IMR-90 (cell line): Measurements from ENCODE around the gene CBLN2. TPM values are rescaled to one million over a fixed set of nuclear protein-coding genes. Genes with fewer than 3 reads are reported as not detected.

Experiments used
- ATAC-seq: fragments of 200-7000 bp; cut with Tn5 transposase; 2 replicates; pipeline ENCODE4 v1.9.1; 2020; ENCODE audit warnings: low read depth, mild to moderate bottlenecking, moderate library complexity
- BruUV-seq: library from RNA; stranded (reverse); fragments of 400-500 nt; replicated peaks from 2 replicates; lab custom pipeline; 2021; lab: Mats Ljungman, UMichigan
- CTCF ChIA-PET: fragments of 300-600 bp; formaldehyde crosslinking; extraction: SDS; loops from one replicate; lab custom pipeline; 2021; ENCODE audit warnings: antibody characterized with exemption; lab: Yijun Ruan, JAX
- POLR2A ChIA-PET: fragments of 300-600 bp; sonication (Branson Sonifier 250); formaldehyde crosslinking; loops from one replicate; lab custom pipeline; 2022; ENCODE audit warnings: antibody characterized with exemption; ENCODE audit not compliant: unreplicated experiment; lab: Charles Lee
- DNase-seq: peaks from one replicate; pipeline ENCODE4 v3.0.0; 2013
- H2AFZ ChIP-seq: replicated peaks from 2 replicates; pipeline ENCODE3; 2013; ENCODE audit warnings: low read length, mild to moderate bottlenecking; ENCODE audit not compliant: poor library complexity
- H2AK5ac ChIP-seq: 2 replicates; pipeline ENCODE4 v1.6.1; 2013; ENCODE audit warnings: low read depth, low read length, inconsistent platforms
- H2AK9ac ChIP-seq: replicated peaks from 2 replicates; pipeline ENCODE3; 2013; ENCODE audit warnings: mild to moderate bottlenecking, low read depth, low read length, moderate library complexity; ENCODE audit not compliant: poor library complexity
- H2BK120ac ChIP-seq: 2 replicates; pipeline ENCODE4 v1.6.1; 2013; ENCODE audit warnings: low read depth, low read length, inconsistent platforms
- H2BK15ac ChIP-seq: 3 replicates; pipeline ENCODE4 v1.6.1; 2013; ENCODE audit warnings: low read depth, low read length, inconsistent platforms
- H2BK20ac ChIP-seq: 2 replicates; pipeline ENCODE4 v1.6.1; 2013; ENCODE audit warnings: low read depth, mild to moderate bottlenecking, inconsistent platforms, low read length, moderate library complexity
- H2BK5ac ChIP-seq: 2 replicates; pipeline ENCODE4 v1.6.1; 2013; ENCODE audit warnings: mild to moderate bottlenecking, low read depth, low read length, inconsistent platforms; ENCODE audit not compliant: poor library complexity, severe bottlenecking
- H3K14ac ChIP-seq: replicated peaks from 2 replicates; pipeline ENCODE4 v1.6.1; 2013; ENCODE audit warnings: low read depth, low read length, inconsistent platforms
- H3K18ac ChIP-seq: 2 replicates; pipeline ENCODE4 v1.6.1; 2013; ENCODE audit warnings: low read depth, low read length, control low read depth
- H3K23ac ChIP-seq: 2 replicates; pipeline ENCODE4 v1.6.1; 2013; ENCODE audit warnings: low read depth, low read length, inconsistent platforms
- H3K27ac ChIP-seq: 2 replicates; pipeline ENCODE4 v1.5.1; 2013; ENCODE audit warnings: mild to moderate bottlenecking, control low read depth, low read length; ENCODE audit not compliant: insufficient read depth
- H3K27me3 ChIP-seq: 2 replicates; pipeline ENCODE4 v1.6.1; 2013; ENCODE audit warnings: low read length; ENCODE audit not compliant: control insufficient read depth, insufficient read depth
- H3K36me3 ChIP-seq: 2 replicates; pipeline ENCODE4 v1.6.1; 2013; ENCODE audit warnings: low read length, mixed read lengths; ENCODE audit not compliant: control insufficient read depth, insufficient read depth
- H3K4ac ChIP-seq: 2 replicates; pipeline ENCODE4 v1.6.1; 2013; ENCODE audit warnings: low read depth, low read length, inconsistent platforms
- H3K4me1 ChIP-seq: 2 replicates; pipeline ENCODE4 v1.6.1; 2013; ENCODE audit warnings: low read length, mixed read lengths; ENCODE audit not compliant: control insufficient read depth, insufficient read depth
- H3K4me2 ChIP-seq: 2 replicates; pipeline ENCODE4 v1.6.1; 2013; ENCODE audit warnings: low read depth, mild to moderate bottlenecking, control low read depth, low read length, moderate library complexity
- H3K4me3 ChIP-seq: 2 replicates; pipeline ENCODE4 v1.5.1; 2013; ENCODE audit warnings: low read depth, mild to moderate bottlenecking, control low read depth, low read length, moderate library complexity; ENCODE audit not compliant: insufficient read depth
- H3K56ac ChIP-seq: 2 replicates; pipeline ENCODE4 v1.6.1; 2013; ENCODE audit warnings: low read length, inconsistent platforms; ENCODE audit not compliant: insufficient read depth; ENCODE audit errors: extremely low read depth
- H3K79me1 ChIP-seq, 2 experiments: 2 replicates each; pipeline ENCODE4 v1.6.1; 2013; ENCODE audit warnings: low read length in 2 of 2, inconsistent platforms in 1 of 2, low read depth in 1 of 2
- H3K9ac ChIP-seq: 2 replicates; pipeline ENCODE4 v1.6.1; 2013; ENCODE audit warnings: low read depth, low read length, control low read depth
- H3K9me1 ChIP-seq: 2 replicates; pipeline ENCODE4 v1.6.1; 2013; ENCODE audit warnings: low read length, inconsistent platforms; ENCODE audit not compliant: insufficient read depth
- H3K9me3 ChIP-seq: 2 replicates; pipeline ENCODE4 v1.6.1; 2013; ENCODE audit warnings: low read length; ENCODE audit not compliant: control insufficient read depth, insufficient read depth
- H4K20me1 ChIP-seq: 2 replicates; pipeline ENCODE4 v1.6.1; 2013; ENCODE audit warnings: low read length, inconsistent platforms; ENCODE audit not compliant: insufficient read depth
- H4K5ac ChIP-seq: 2 replicates; pipeline ENCODE4 v1.6.1; 2013; ENCODE audit warnings: mild to moderate bottlenecking, low read depth, low read length, control low read depth
- H4K8ac ChIP-seq, 2 experiments: 2 replicates each; pipeline ENCODE4 v1.6.1; 2013; ENCODE audit warnings: low read depth in 2 of 2, low read length in 2 of 2, control low read depth in 1 of 2, inconsistent platforms in 1 of 2
- H4K91ac ChIP-seq: 2 replicates; pipeline ENCODE4 v1.6.1; 2013; ENCODE audit warnings: low read depth, low read length, inconsistent platforms; ENCODE audit not compliant: insufficient read depth
- WGBS, 2 experiments: methylation state at CpG; one replicate each; pipeline versions ENCODE4 v1.1.5 to v1.1.7; 2013; ENCODE audit warnings: missing lambda C conversion rate in 2 of 2; ENCODE audit not compliant: insufficient read length in 1 of 2; ENCODE audit errors: extremely low coverage in 2 of 2; 5-methylcytosine and 5-hydroxymethylcytosine counted together
- dilution Hi-C: fragments of 300-500 bp; cut with HindIII; formaldehyde crosslinking; loops from one replicate; pipeline ENCODE4 v1.14.3; 2018; ENCODE audit warnings: low sequenced_read_pairs; ENCODE audit not compliant: unreplicated experiment
- in situ Hi-C: fragments of 300-500 bp; cut with MboI; formaldehyde crosslinking; loops from 3 replicates; pipeline ENCODE4 v1.14.3; 2019; ENCODE audit warnings: low sequenced_read_pairs, inconsistent platforms, mixed read lengths
- intact Hi-C: fragments of 100-400 bp; cut with micrococcal nuclease; formaldehyde crosslinking; loops from 2 replicates; pipeline ENCODE4 v1.10.0; 2022
- polyA plus RNA-seq, 3 experiments: library from polyadenylated mRNA; depleted of rRNA; stranded (reverse); fragments of >200 nt; gene quantifications; 2 replicates each; pipeline ENCODE4 v1.2.3, GENCODE V29; 2012; ENCODE audit warnings: low replicate concordance in 1 of 3
- total RNA-seq: library from RNA; depleted of rRNA; stranded (reverse); fragments of >200 nt; gene quantifications from 2 replicates; pipeline ENCODE4 v1.2.3, GENCODE V29; 2012
- TF ChIP-seq, protein P1 (sequence below): conservative IDR thresholded peaks from 2 replicates; pipeline ENCODE4 v1.5.1; 2012; ENCODE audit warnings: mild to moderate bottlenecking, low read depth, low read length, improper control_type of control experiment

Gene CBLN2
- total and polyA plus RNA-seq, 2 of the 4 experiments (the other 2 are of a cell fraction), result not detected

DNA sequence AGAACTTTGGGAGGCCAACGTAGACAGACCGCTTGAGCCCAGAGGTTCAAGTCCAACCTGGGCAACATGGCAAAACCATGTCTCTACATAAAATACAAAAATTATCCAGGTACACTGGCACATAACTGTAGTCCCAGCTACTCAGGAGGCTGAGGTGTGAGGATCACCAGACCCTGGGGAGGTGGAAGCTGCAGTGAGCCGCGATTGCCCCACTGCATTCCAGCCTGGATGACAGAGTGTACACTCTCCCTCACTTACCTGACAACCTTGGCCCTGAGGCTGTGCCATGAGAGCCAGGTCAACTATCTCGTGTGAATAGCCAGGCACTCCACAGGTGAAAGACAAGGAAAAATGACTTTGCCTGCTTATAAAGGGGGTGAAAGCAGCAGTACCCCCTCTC lies 39.3 kb downstream of the CBLN2 start:
- in situ Hi-C loops (no loop called here), dilution Hi-C loops (no loop called here), intact Hi-C loops (no loop called here)
- Histone ChIP-seq H4K5ac (no peak overlapping the region), H3K4me2 (no peak overlapping the region), H3K4me3 (no peak overlapping the region), H2BK5ac (no peak overlapping the region), H2BK120ac (no peak overlapping the region), H2AK5ac (no peak overlapping the region), H3K18ac (no peak overlapping the region), H4K8ac (no peak overlapping the region), H2AFZ (no peak overlapping the region), H3K9ac (no peak overlapping the region), H4K91ac (no peak overlapping the region), H4K20me1 (no peaks in the 10 kb centered on the region), H3K27me3 (no peaks in the 10 kb centered on the region), H3K79me1 (no peaks in the 10 kb centered on the region), H3K4ac (no peak overlapping the region), H3K23ac (no peak overlapping the region), H3K36me3 (no peaks in the 10 kb centered on the region), H2AK9ac (no peak overlapping the region), H3K14ac (no peak overlapping the region), H3K9me3 (peaks cover 16% of the 10 kb centered on the region), H2BK20ac (no peak overlapping the region), H3K4me1 (no peaks in the 10 kb centered on the region), H3K27ac (no peak overlapping the region), H3K56ac (no peak overlapping the region), H2BK15ac (no peak overlapping the region), H3K9me1 (no peaks in the 10 kb centered on the region)
- DNase-seq (no peak), ATAC-seq (no peak)
- ChIA-PET CTCF (no interaction called here), POLR2A (no interaction called here)
- no TSS peak for BruUV-seq
- 70% methylated on average over 2 of the region's 5 CpGs; no CpG with 5 or more reads in 1 of the 2 experiments for WGBS, 2 experiments
- TF ChIP-seq, protein P1, sequence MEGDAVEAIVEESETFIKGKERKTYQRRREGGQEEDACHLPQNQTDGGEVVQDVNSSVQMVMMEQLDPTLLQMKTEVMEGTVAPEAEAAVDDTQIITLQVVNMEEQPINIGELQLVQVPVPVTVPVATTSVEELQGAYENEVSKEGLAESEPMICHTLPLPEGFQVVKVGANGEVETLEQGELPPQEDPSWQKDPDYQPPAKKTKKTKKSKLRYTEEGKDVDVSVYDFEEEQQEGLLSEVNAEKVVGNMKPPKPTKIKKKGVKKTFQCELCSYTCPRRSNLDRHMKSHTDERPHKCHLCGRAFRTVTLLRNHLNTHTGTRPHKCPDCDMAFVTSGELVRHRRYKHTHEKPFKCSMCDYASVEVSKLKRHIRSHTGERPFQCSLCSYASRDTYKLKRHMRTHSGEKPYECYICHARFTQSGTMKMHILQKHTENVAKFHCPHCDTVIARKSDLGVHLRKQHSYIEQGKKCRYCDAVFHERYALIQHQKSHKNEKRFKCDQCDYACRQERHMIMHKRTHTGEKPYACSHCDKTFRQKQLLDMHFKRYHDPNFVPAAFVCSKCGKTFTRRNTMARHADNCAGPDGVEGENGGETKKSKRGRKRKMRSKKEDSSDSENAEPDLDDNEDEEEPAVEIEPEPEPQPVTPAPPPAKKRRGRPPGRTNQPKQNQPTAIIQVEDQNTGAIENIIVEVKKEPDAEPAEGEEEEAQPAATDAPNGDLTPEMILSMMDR, result no peak
